K562 (cell line): ENCODE results near the gene HNRNPA3. TPM values are rescaled to one million over a fixed set of nuclear protein-coding genes. Genes with fewer than 3 reads are reported as not detected.

ENCODE experiments used
- BRD4 ChIP-seq: fragments of 200-600 bp; sonication (generic); IDR thresholded peaks from 2 replicates; pipeline ENCODE4 v1.6.1; 2017; ENCODE audit warnings: inconsistent platforms
- CBX3 ChIP-seq, 2 experiments: IDR thresholded peaks; 1 replicate in 1 of 2; 2 replicates in 1 of 2; pipeline ENCODE4 v1.6.1; 2012; ENCODE audit warnings: inconsistent platforms in 2 of 2, low read length in 2 of 2, borderline replicate concordance in 1 of 2, control low read depth in 1 of 2
- CUX1 ChIP-seq: fragments of 200-800 bp; sonication (Bioruptor generic); IDR thresholded peaks from 2 replicates; pipeline ENCODE4 v1.6.1; 2016; ENCODE audit warnings: missing genetic modification characterization, missing compliant biosample characterization
- DIDO1 ChIP-seq: fragments of 450-650 bp; IDR thresholded peaks from 2 replicates; pipeline ENCODE4 v1.6.1; 2016; ENCODE audit warnings: low read depth, missing biosample characterization, missing genetic modification characterization
- DNMT1 ChIP-seq: fragments of 450-650 bp; IDR thresholded peaks from 2 replicates; pipeline ENCODE4 v1.6.1; 2016; ENCODE audit warnings: antibody characterized with exemption, mild to moderate bottlenecking
- FOXA3 ChIP-seq, 2 experiments: fragments of 450-650 bp in 1 of 2; sonication (generic) in 1 of 2; formaldehyde crosslinking; IDR thresholded peaks in 1 of 2; conservative IDR thresholded peaks in 1 of 2; 2 replicates each; pipeline versions ENCODE4 v1.4.0 to v1.8.0; 2020 to 2022; ENCODE audit warnings: mild to moderate bottlenecking in 2 of 2, missing genetic modification reagents in 1 of 2
- GATAD2B ChIP-seq: fragments of 450-650 bp; IDR thresholded peaks from 2 replicates; pipeline ENCODE4 v1.6.1; 2017; ENCODE audit warnings: mild to moderate bottlenecking, borderline replicate concordance
- GTF2E2 ChIP-seq: fragments of 200-800 bp; sonication (Bioruptor generic); IDR thresholded peaks from 2 replicates; pipeline ENCODE4 v1.6.1; 2016; ENCODE audit warnings: missing genetic modification characterization, missing compliant biosample characterization
- HDAC2 ChIP-seq: fragments of 450-650 bp; IDR thresholded peaks from 2 replicates; pipeline ENCODE4 v1.6.1; 2016; ENCODE audit warnings: mild to moderate bottlenecking
- HOMEZ ChIP-seq: fragments of 250-450 bp; sonication (Bioruptor Pico); IDR thresholded peaks from 2 replicates; pipeline ENCODE4 v1.4.0; 2020; ENCODE audit warnings: mild to moderate bottlenecking, moderate library complexity
- HSF4 ChIP-seq: fragments of 250-450 bp; sonication (Bioruptor Pico); IDR thresholded peaks from 2 replicates; pipeline ENCODE4 v2.1.2; 2022; ENCODE audit warnings: mild to moderate bottlenecking, moderate library complexity, borderline replicate concordance
- KAT8 ChIP-seq: fragments of 450-650 bp; IDR thresholded peaks from 2 replicates; pipeline ENCODE4 v1.6.1; 2016; ENCODE audit warnings: low read depth, mild to moderate bottlenecking
- KDM1A ChIP-seq, 2 experiments: fragments of 450-650 bp; IDR thresholded peaks; 2 replicates each; pipeline ENCODE4 v1.6.1; 2016; ENCODE audit warnings: mild to moderate bottlenecking in 2 of 2
- MCM5 ChIP-seq: fragments of 450-650 bp; IDR thresholded peaks from 2 replicates; pipeline ENCODE4 v1.6.1; 2016; ENCODE audit warnings: low read depth
- NR2C1 ChIP-seq, 2 experiments: fragments of 450-650 bp; IDR thresholded peaks; 2 replicates each; pipeline ENCODE4 v1.6.1; 2017; ENCODE audit warnings: mild to moderate bottlenecking in 2 of 2, antibody characterized with exemption in 1 of 2, inconsistent platforms in 1 of 2, missing compliant biosample characterization in 1 of 2, missing genetic modification characterization in 1 of 2
- NUFIP1 ChIP-seq: fragments of 450-650 bp; IDR thresholded peaks from 2 replicates; pipeline ENCODE4 v1.6.1; 2018; ENCODE audit not compliant: partially characterized antibody
- PHF20 ChIP-seq: fragments of 450-650 bp; IDR thresholded peaks from 2 replicates; pipeline ENCODE4 v1.6.1; 2018; ENCODE audit not compliant: partially characterized antibody
- UBTF ChIP-seq, 2 experiments: IDR thresholded peaks; 2 replicates each; pipeline ENCODE4 v1.6.1; 2012; ENCODE audit warnings: improper control_type of control experiment in 2 of 2, low read depth in 2 of 2, low read length in 2 of 2, borderline replicate concordance in 1 of 2
- ZNF75A ChIP-seq: fragments of 450-650 bp; formaldehyde crosslinking; IDR thresholded peaks from 2 replicates; pipeline ENCODE4 v1.4.0; 2020; ENCODE audit warnings: mild to moderate bottlenecking
- polyA plus RNA-seq, 8 experiments: library from polyadenylated mRNA; depleted of rRNA in 4 of 8; stranded (reverse) in 5 of 8; unstranded in 3 of 8; fragments of >200 nt; fragmentation: Nextera tagmentation in 2 of 8; fragmentation: Illumina TruSeq in 1 of 8; extraction: Ambion mirVana in 2 of 8; extraction: Trizol in 1 of 8; gene quantifications; 2 replicates each; pipeline versions ENCODE4 v1.2.1 to v1.2.3, GENCODE V29; 2011 to 2014; ENCODE audit warnings: inconsistent platforms in 1 of 8, missing spikeins in 1 of 8
- total RNA-seq, 7 experiments: library from RNA; depleted of rRNA in 6 of 7; stranded (reverse); fragments of >200 nt in 6 of 7; fragmentation: Illumina TruSeq in 2 of 7; extraction: Trizol in 2 of 7; gene quantifications; 2 replicates each; pipeline versions ENCODE4 v1.2.1 to v1.2.3, GENCODE V29; 2011 to 2021; ENCODE audit warnings: low replicate concordance in 1 of 7

HNRNPA3 gene
- total and polyA plus RNA-seq, 9 of the 15 experiments (the other 6 are each of a cell fraction or from before 2014, with no cell fraction given), result 72.8 to 428 (median 192) TPM

- TF ChIP-seq FOXA3 (CRISPR knock-in tag; conservative IDR thresholded peaks at IDR 0.05 in 1 of 2, IDR thresholded peaks at IDR 0.05 in 1 of 2) (no peak), PHF20 (peak; percentile 44), UBTF (IDR thresholded peaks at IDR 0.05; ENCODE audit: borderline replicate concordance in 1 of 2, low read depth in 2 of 2, low read length in 2 of 2) (no peak), MCM5 (no peak), KDM1A (IDR thresholded peaks at IDR 0.05) (no peak), CUX1 (CRISPR knock-in tag) (peak; percentile 41; the same call in 1 of the 2 replicates), GATAD2B (no peak), NR2C1 (IDR thresholded peaks at IDR 0.05) (no peak), NR2C1 (tag; IDR thresholded peaks at IDR 0.05) (peak; percentile 54; the same call in 1 of the 2 replicates), DNMT1 (no peak), BRD4 (peak; percentile 70), HOMEZ (no peak), KAT8 (peak; percentile 63; the same call in 1 of the 2 replicates), DIDO1 (tag) (no peak; the same call in 1 of the 2 replicates), CBX3 (IDR thresholded peaks at IDR 0.05; ENCODE audit: borderline replicate concordance in 1 of 2, low read length in 2 of 2) (0 out of 3 replicates have a peak, but pooled peaks of 1 of the 2 experiments have one; percentile 2), ZNF75A (no peak; the same call in 1 of the 2 replicates), NUFIP1 (no peak), HSF4 (no peak; the same call in 1 of the 2 replicates), HDAC2 (peak; percentile 84), GTF2E2 (peak; percentile 95; the same call in 1 of the 2 replicates)
Observed at GRCh38 chr2:177212106-177212890, at the start of gene HNRNPA3 (continued).
